ENCODE data around the gene DNAJC1.

Gene DNAJC1

GRCh38 chr10:22010539-22010938 lies 7.0 kb upstream of the DNAJC1 start:
- DNase-seq (ENCODE audit: low spot score) (no peak), FAIRE-seq (no peak)

GRCh38 chr10:22006379-22006884 lies 2.9 kb upstream of the DNAJC1 start:
- DNase-seq (ENCODE audit: low spot score) (no peak), FAIRE-seq (no peak)

- DNase-seq (ENCODE audit: low spot score) (no peak), FAIRE-seq (no peak)
Measured at GRCh38 chr10:22005763-22006162, 2.2 kb upstream of the DNAJC1 start.

- FAIRE-seq (no peak), DNase-seq (ENCODE audit: low spot score) (no peak)
Measured at GRCh38 chr10:22003964-22004281, 393 bp upstream of the DNAJC1 start.

GRCh38 chr10:22002591-22003176 lies 846 bp downstream of the DNAJC1 start:
- DNase-seq (ENCODE audit: low spot score) (peak; percentile 22), FAIRE-seq (no peak)

GRCh38 chr10:21995557-21995956 lies 8.0 kb downstream of the DNAJC1 start:
- no peak for FAIRE-seq

GRCh38 chr10:21993360-21994001 lies 10.0 kb downstream of the DNAJC1 start:
- FAIRE-seq (no peak), DNase-seq (ENCODE audit: low spot score) (peak; percentile 13)

More at GRCh38 chr10:21995557-21995956, 8.0 kb downstream of the DNAJC1 start:
- no peak for DNase-seq (ENCODE audit: low spot score)

GRCh38 chr10:21991785-21992184 lies 11.7 kb downstream of the DNAJC1 start:
- DNase-seq (ENCODE audit: low spot score) (no peak), FAIRE-seq (no peak)

- DNase-seq (ENCODE audit: low spot score) (no peak), FAIRE-seq (no peak)
Measured at GRCh38 chr10:21990449-21990848, 13.1 kb downstream of the DNAJC1 start.

GRCh38 chr10:21989453-21990154 lies 13.9 kb downstream of the DNAJC1 start:
- DNase-seq (ENCODE audit: low spot score) (peak; percentile 44), FAIRE-seq (no peak)

GRCh38 chr10:21985541-21985940 lies 18.0 kb downstream of the DNAJC1 start:
- FAIRE-seq (no peak), DNase-seq (ENCODE audit: low spot score) (no peak)

GRCh38 chr10:21981118-21981517 lies 22.4 kb downstream of the DNAJC1 start:
- DNase-seq (ENCODE audit: low spot score) (no peak), FAIRE-seq (no peak)

- FAIRE-seq (no peak), DNase-seq (ENCODE audit: low spot score) (no peak)
Measured at GRCh38 chr10:21980691-21981090, 22.8 kb downstream of the DNAJC1 start.

GRCh38 chr10:21978191-21978862 lies 25.2 kb downstream of the DNAJC1 start:
- FAIRE-seq (no peak), DNase-seq (ENCODE audit: low spot score) (no peak)

- DNase-seq (ENCODE audit: low spot score), result no peak
- FAIRE-seq, result no peak
Measured at GRCh38 chr10:21976739-21977138, 26.8 kb downstream of the DNAJC1 start.

GRCh38 chr10:21976280-21976679 lies 27.2 kb downstream of the DNAJC1 start:
- DNase-seq (ENCODE audit: low spot score) (no peak), FAIRE-seq (no peak)

- FAIRE-seq, result no peak
- DNase-seq (ENCODE audit: low spot score), result no peak
Measured at GRCh38 chr10:21975378-21975990, 28.0 kb downstream of the DNAJC1 start.

- FAIRE-seq (no peak), DNase-seq (ENCODE audit: low spot score) (no peak)
Measured at GRCh38 chr10:21972584-21972983, 30.9 kb downstream of the DNAJC1 start.

GRCh38 chr10:21969326-21970287 lies 33.9 kb downstream of the DNAJC1 start:
- DNase-seq (ENCODE audit: low spot score) (no peak), FAIRE-seq (no peak)

- no peak for FAIRE-seq
- no peak for DNase-seq (ENCODE audit: low spot score)
Measured at GRCh38 chr10:21964983-21965665, 38.4 kb downstream of the DNAJC1 start.

Measured in urothelium cell line (cell line).